Testis (tissue), 3 donors: ENCODE data around the gene HECTD4. TPM values are rescaled to one million over a fixed set of nuclear protein-coding genes. Genes with fewer than 3 reads are reported as not detected.

Experiments used
- DNase-seq: peaks from one replicate; pipeline ENCODE4 v3.0.0-alpha.2; 2019
- H3K27ac ChIP-seq, 2 donors: fragments of 200-600 bp; sonication (generic); one replicate each; pipeline ENCODE4 v1.5.1; 2019
- H3K27me3 ChIP-seq: fragments of 200-600 bp; sonication (generic); one replicate; pipeline ENCODE4 v1.5.1; 2019
- H3K36me3 ChIP-seq: fragments of 200-600 bp; sonication (generic); one replicate; pipeline ENCODE4 v1.5.1; 2017; ENCODE audit warnings: low read depth; ENCODE audit errors: missing control alignments
- H3K4me1 ChIP-seq: fragments of 200-600 bp; sonication (generic); one replicate; pipeline ENCODE4 v1.5.1; 2019
- H3K4me3 ChIP-seq, 2 donors: fragments of 200-600 bp; sonication (generic); one replicate each; pipeline ENCODE4 v1.5.1; 2017 to 2019
- H3K9me3 ChIP-seq: fragments of 200-600 bp; sonication (generic); one replicate; pipeline ENCODE4 v1.5.1; 2017
- CTCF ChIP-seq, 3 experiments: fragments of 450-650 bp in 2 of 3; fragments of 200-600 bp in 1 of 3; sonication (generic) in 1 of 3; IDR thresholded peaks; one replicate each; pipeline ENCODE4 v1.5.1; 2016 to 2019; ENCODE audit warnings: antibody characterized with exemption in 3 of 3, mild to moderate bottlenecking in 2 of 3, moderate library complexity in 1 of 3
- POLR2A ChIP-seq: fragments of 450-650 bp; IDR thresholded peaks from one replicate; pipeline ENCODE4 v1.6.1; 2017; ENCODE audit warnings: antibody characterized with exemption, mild to moderate bottlenecking, moderate library complexity
- WGBS, 2 donors: methylation state at CpG; one replicate each; pipeline ENCODE4 v1.1.5; 2018; 5-methylcytosine and 5-hydroxymethylcytosine counted together
- intact Hi-C: fragments of 100-400 bp; cut with DNase I; formaldehyde crosslinking; loops from one replicate; pipeline ENCODE4 v1.15.1; 2023; ENCODE audit warnings: low total_unique reads
- polyA plus RNA-seq: library from polyadenylated mRNA; stranded (reverse); fragments of 350-450 nt; fragmentation: Illumina TruSeq; extraction: RNeasy Lipid Tissue Mini Kit (QIAGEN cat#74804); gene quantifications from one replicate; pipeline ENCODE4 v1.2.3, GENCODE V29; 2014; ENCODE audit warnings: low read depth, low replicate concordance; ENCODE audit not compliant: insufficient read depth
- total RNA-seq, 2 donors: library from RNA; depleted of rRNA; stranded (reverse); fragments of >200 nt; gene quantifications; one replicate each; pipeline ENCODE4 v1.2.3, GENCODE V29; 2016

The HECTD4 gene
- total and polyA plus RNA-seq, 3 donors from 2014 or later, result 49.6 to 91.8 (median 68.8) TPM

- Histone ChIP-seq H3K4me3 (peak overlapping the region; percentile 84 to 95), H3K27ac (peak overlapping the region; percentile 81 to 90), H3K36me3 (no peaks in the 10 kb centered on the region), H3K9me3 (no peaks in the 10 kb centered on the region), H3K4me1 (peaks cover 11% of the 10 kb centered on the region), H3K27me3 (no peaks in the 10 kb centered on the region)
- no peak for DNase-seq
- intact Hi-C loops, result no loop called here
- no peak for TF ChIP-seq POLR2A
- TF ChIP-seq CTCF (IDR thresholded peaks at IDR 0.05), result no peak
- 1% methylated on average over 14 to 25 of the region's 25 CpGs for WGBS, 2 donors
Observed at GRCh38 chr12:112126000-112126438, 256.2 kb downstream of the HECTD4 start.

GRCh38 chr12:112125250-112125999, 256.8 kb downstream of the HECTD4 start, which contains the start of gene TRAFD1:
TRAFD1 (plus strand) TSS chr12:112125560; CDS start chr12:112130523, 4,963 bp downstream.
- H3K4me3 ChIP-seq, result peak within 1 kb of the TSS; percentile 84 to 95
- intact Hi-C loops, result no loop called here
- H3K27ac ChIP-seq, result peak within 1 kb of the TSS; percentile 81 to 90
- no peaks in the 10 kb centered on the region for H3K9me3 ChIP-seq
- no peaks in the 10 kb centered on the region for H3K36me3 ChIP-seq
- peaks cover 11% of the 10 kb centered on the region for H3K4me1 ChIP-seq
- no peaks in the 10 kb centered on the region for H3K27me3 ChIP-seq
- 1 to 3% methylated on average over 10 to 21 of the region's 63 CpGs for WGBS, 2 donors
- TF ChIP-seq CTCF (IDR thresholded peaks at IDR 0.05) (no peak), POLR2A (peak; percentile 86)
- DNase-seq, result peak; percentile 98

GRCh38 chr12:112124918-112125249, 257.3 kb downstream of the HECTD4 start:
- H3K4me3 ChIP-seq, result peak overlapping the region in 1 of 2 donors; percentile 95
- intact Hi-C loops, result no loop called here
- no peak for DNase-seq
- H3K9me3 ChIP-seq, result no peaks in the 10 kb centered on the region
- 3 to 8% methylated on average over 1 of the region's 1 CpG for WGBS, 2 donors
- no peaks in the 10 kb centered on the region for H3K27me3 ChIP-seq
- no peaks in the 10 kb centered on the region for H3K36me3 ChIP-seq
- H3K4me1 ChIP-seq, result peaks cover 11% of the 10 kb centered on the region
- TF ChIP-seq CTCF (IDR thresholded peaks at IDR 0.05) (no peak), POLR2A (no peak)
- H3K27ac ChIP-seq, result no peak overlapping the region

GRCh38 chr12:112122823-112123690, 259.2 kb downstream of the HECTD4 start:
- Histone ChIP-seq H3K4me3 (no peak overlapping the region), H3K36me3 (no peaks in the 10 kb centered on the region), H3K27ac (peak overlapping the region in 1 of 2 donors; percentile 10), H3K4me1 (peaks cover 11% of the 10 kb centered on the region), H3K9me3 (no peaks in the 10 kb centered on the region), H3K27me3 (no peaks in the 10 kb centered on the region)
- intact Hi-C loops, result no loop called here
- DNase-seq, result no peak
- WGBS, 2 donors, result 67 to 68% methylated on average over 12 of the region's 12 CpGs
- TF ChIP-seq CTCF (IDR thresholded peaks at IDR 0.05) (no peak), POLR2A (no peak)
